Measurements from ENCODE around the gene SNRPA.

DNA sequence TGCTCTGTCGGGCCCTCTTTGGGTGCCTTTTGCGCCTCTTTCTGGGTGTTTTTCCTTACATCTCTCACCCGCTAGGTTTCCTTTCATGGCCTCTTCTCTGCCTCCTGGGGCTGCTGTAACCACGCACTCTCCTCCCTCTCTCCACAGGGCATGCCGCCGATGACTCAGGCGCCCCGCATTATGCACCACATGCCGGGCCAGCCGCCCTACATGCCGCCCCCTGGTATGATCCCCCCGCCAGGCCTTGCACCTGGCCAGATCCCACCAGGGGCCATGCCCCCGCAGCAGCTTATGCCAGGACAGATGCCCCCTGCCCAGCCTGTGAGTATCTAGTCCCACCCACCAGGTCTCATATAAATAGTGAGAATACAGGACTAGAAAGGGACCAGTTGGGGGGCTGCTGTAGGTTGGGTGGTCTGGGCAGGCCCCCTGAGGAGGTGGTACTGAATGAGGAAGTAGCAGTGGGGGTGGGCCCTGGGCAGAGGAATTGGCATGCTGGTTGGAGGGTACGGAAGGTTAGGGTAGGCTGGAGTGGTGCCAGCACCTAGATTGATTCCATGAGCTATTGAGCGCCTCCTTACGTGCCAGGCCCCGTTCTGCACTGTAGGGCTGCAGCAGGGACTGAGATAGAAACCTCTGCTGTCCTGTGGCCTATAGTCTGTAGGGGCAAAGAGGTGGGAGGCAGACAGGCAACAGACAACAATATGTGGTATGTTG lies 11.9 kb downstream of the SNRPA start:
- no peak for TF ChIP-seq POLR2A (IDR thresholded peaks at IDR 0.05; ENCODE audit: extremely low read depth, insufficient read length)
- no peak for TF ChIP-seq CTCF (IDR thresholded peaks at IDR 0.05; ENCODE audit: low read depth, low read length)
- TF ChIP-seq, protein P1, sequence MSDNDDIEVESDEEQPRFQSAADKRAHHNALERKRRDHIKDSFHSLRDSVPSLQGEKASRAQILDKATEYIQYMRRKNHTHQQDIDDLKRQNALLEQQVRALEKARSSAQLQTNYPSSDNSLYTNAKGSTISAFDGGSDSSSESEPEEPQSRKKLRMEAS (IDR thresholded peaks at IDR 0.05; ENCODE audit: low read depth, low read length), result no peak

Data from NB4 (cell line).